Loucy (cell line): ENCODE measurements around the gene CD58.

Experiments
- H2AFZ ChIP-seq: fragments of 200-600 bp; sonication (generic); 2 replicates; pipeline ENCODE4 v1.6.0; 2016; ENCODE audit warnings: antibody characterized with exemption, mild to moderate bottlenecking, low read length, moderate library complexity
- H3F3A ChIP-seq: fragments of 200-600 bp; 2 replicates; pipeline ENCODE4 v1.6.0; 2016; ENCODE audit warnings: antibody characterized with exemption, low read depth, mild to moderate bottlenecking
- H3K27me3 ChIP-seq: fragments of 200-600 bp; sonication (generic); 2 replicates; pipeline ENCODE4 v1.6.1; 2014; ENCODE audit warnings: low read length, mild to moderate bottlenecking; ENCODE audit not compliant: insufficient read depth, poor library complexity, severe bottlenecking
- H3K36me3 ChIP-seq: fragments of 200-600 bp; sonication (generic); 2 replicates; pipeline ENCODE4 v1.6.1; 2016; ENCODE audit warnings: low read length; ENCODE audit not compliant: insufficient read depth
- H3K4me1 ChIP-seq: fragments of 200-600 bp; sonication (generic); 2 replicates; pipeline ENCODE4 v1.5.1; 2014; ENCODE audit warnings: low read length, mild to moderate bottlenecking; ENCODE audit not compliant: insufficient read depth, poor library complexity, severe bottlenecking
- H3K4me2 ChIP-seq: fragments of 200-600 bp; sonication (generic); 2 replicates; pipeline ENCODE4 v1.6.0; 2014; ENCODE audit warnings: antibody characterized with exemption, low read length, low read depth, mild to moderate bottlenecking; ENCODE audit not compliant: poor library complexity, severe bottlenecking
- H3K4me3 ChIP-seq: fragments of 200-600 bp; sonication (generic); 2 replicates; pipeline ENCODE4 v1.5.1; 2014; ENCODE audit warnings: low read length, mild to moderate bottlenecking, mixed read lengths; ENCODE audit not compliant: poor library complexity, severe bottlenecking
- H3K79me2 ChIP-seq: fragments of 200-600 bp; sonication (generic); 2 replicates; pipeline ENCODE4 v1.6.1; 2014; ENCODE audit warnings: low read length; ENCODE audit not compliant: insufficient read depth
- H3K9ac ChIP-seq: fragments of 200-600 bp; sonication (generic); 2 replicates; pipeline ENCODE4 v1.6.0; 2014; ENCODE audit warnings: mild to moderate bottlenecking, low read depth, low read length, moderate library complexity; ENCODE audit not compliant: poor library complexity, severe bottlenecking
- H3K9me2 ChIP-seq: fragments of 200-600 bp; sonication (generic); replicated peaks from 2 replicates; pipeline ENCODE4 v1.6.1; 2016; ENCODE audit warnings: low read depth, low read length, mixed read lengths
- H3K9me3 ChIP-seq: fragments of 200-600 bp; sonication (generic); 2 replicates; pipeline ENCODE4 v1.6.1; 2014; ENCODE audit warnings: mild to moderate bottlenecking, antibody characterized with exemption, low read length, low read depth; ENCODE audit not compliant: insufficient read depth
- H4K20me1 ChIP-seq: fragments of 200-600 bp; sonication (generic); 2 replicates; pipeline ENCODE4 v1.6.0; 2014; ENCODE audit warnings: antibody characterized with exemption, low read length, mild to moderate bottlenecking; ENCODE audit not compliant: insufficient read depth, poor library complexity, severe bottlenecking
- EZH2phosphoT487 ChIP-seq: fragments of 200-600 bp; IDR thresholded peaks from 2 replicates; pipeline ENCODE4 v1.6.1; 2018; ENCODE audit warnings: antibody characterized with exemption, mild to moderate bottlenecking, moderate library complexity, borderline replicate concordance
- TF ChIP-seq, protein P1 (sequence below): fragments of 200-600 bp; sonication (generic); conservative IDR thresholded peaks from 2 replicates; pipeline ENCODE4 v1.5.1; 2014; ENCODE audit warnings: mild to moderate bottlenecking, antibody characterized with exemption, low read length

CD58 gene

DNA sequence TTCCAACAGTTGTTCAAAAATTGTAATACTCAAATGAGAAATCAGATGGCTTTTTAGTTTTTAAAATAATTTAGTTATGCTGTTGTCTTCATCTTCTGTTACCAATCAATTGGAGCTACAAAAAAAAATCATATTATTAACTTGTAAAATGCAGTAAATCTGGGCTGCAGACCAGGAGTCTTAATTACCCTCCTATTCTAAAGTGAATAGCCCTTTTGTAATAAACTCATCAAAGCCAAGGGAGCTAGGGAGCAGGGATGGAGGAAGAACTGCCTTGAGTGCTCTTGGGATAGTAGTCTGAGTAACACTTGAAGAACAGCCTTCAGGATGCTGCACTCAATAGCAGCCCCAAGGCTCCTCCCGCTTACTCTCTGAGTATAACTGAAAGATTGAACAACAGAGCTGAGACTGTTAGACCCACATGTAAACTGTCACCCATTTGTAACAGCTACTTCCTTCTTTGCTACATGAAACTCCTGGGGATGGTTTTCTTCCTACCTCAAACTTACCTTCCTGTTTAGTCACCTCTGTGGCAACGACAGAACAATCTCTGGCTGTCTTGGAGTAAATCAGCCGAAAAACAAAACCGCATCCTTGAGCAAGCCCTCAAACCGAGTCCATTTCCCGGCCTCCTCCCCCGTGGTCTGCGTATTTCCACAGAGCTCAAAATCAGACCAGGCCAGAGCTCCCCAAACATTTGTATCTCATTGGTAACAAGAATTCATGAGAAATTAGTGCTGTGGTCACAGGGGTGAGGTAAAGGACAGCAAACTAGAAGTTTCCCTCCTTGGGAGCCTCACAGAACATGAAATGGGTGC lies 55.9 kb downstream of the CD58 start:
- H3K4me1 ChIP-seq = peaks cover 47% of the 10 kb centered on the region
- H3K9ac ChIP-seq = peak overlapping the region; percentile 74
- peak overlapping the region; percentile 62 for H3K4me3 ChIP-seq
- H3K79me2 ChIP-seq = no peaks in the 10 kb centered on the region
- H3K4me2 ChIP-seq = peak overlapping the region; percentile 84
- no peaks in the 10 kb centered on the region for H3K36me3 ChIP-seq
- no peaks in the 10 kb centered on the region for H3K9me2 ChIP-seq
- no peaks in the 10 kb centered on the region for H3K9me3 ChIP-seq
- TF ChIP-seq EZH2phosphoT487 = no peak
- TF ChIP-seq, protein P1, sequence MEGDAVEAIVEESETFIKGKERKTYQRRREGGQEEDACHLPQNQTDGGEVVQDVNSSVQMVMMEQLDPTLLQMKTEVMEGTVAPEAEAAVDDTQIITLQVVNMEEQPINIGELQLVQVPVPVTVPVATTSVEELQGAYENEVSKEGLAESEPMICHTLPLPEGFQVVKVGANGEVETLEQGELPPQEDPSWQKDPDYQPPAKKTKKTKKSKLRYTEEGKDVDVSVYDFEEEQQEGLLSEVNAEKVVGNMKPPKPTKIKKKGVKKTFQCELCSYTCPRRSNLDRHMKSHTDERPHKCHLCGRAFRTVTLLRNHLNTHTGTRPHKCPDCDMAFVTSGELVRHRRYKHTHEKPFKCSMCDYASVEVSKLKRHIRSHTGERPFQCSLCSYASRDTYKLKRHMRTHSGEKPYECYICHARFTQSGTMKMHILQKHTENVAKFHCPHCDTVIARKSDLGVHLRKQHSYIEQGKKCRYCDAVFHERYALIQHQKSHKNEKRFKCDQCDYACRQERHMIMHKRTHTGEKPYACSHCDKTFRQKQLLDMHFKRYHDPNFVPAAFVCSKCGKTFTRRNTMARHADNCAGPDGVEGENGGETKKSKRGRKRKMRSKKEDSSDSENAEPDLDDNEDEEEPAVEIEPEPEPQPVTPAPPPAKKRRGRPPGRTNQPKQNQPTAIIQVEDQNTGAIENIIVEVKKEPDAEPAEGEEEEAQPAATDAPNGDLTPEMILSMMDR = no peak
- H2AFZ ChIP-seq = 0 out of 2 replicates have a peak overlapping the region, but pooled peaks have one; percentile 0
- peaks cover 25% of the 10 kb centered on the region for H3F3A ChIP-seq
- H4K20me1 ChIP-seq = no peaks in the 10 kb centered on the region
- H3K27me3 ChIP-seq = no peaks in the 10 kb centered on the region

DNA sequence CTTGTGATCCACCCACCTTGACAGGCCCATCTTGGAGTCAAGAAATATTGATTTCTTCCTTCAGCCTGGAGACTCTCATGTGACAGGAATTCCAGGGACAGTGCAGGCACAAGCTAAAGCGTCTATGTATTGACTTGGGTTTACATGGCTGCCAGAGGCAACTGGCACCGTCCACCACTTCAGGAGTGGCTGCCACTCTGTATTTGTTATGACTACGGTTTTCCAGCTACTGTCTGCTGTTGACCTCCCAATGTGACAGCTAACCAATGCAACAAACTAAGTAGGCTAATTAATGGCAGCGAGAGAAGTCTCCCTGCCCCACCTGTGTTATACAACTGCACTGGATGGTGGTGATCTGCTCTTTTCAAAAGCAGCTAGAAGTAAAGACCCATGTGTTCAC lies 56.9 kb downstream of the CD58 start:
- peaks cover 25% of the 10 kb centered on the region for H3F3A ChIP-seq
- H3K9ac ChIP-seq = peak overlapping the region; percentile 74
- H3K79me2 ChIP-seq = no peaks in the 10 kb centered on the region
- H3K27me3 ChIP-seq = no peaks in the 10 kb centered on the region
- H3K36me3 ChIP-seq = no peaks in the 10 kb centered on the region
- TF ChIP-seq, protein P1 = no peak
- no peak for TF ChIP-seq EZH2phosphoT487
- no peaks in the 10 kb centered on the region for H3K9me2 ChIP-seq
- H4K20me1 ChIP-seq = no peaks in the 10 kb centered on the region
- peaks cover 57% of the 10 kb centered on the region for H3K4me1 ChIP-seq
- H2AFZ ChIP-seq = no peak overlapping the region
- H3K4me3 ChIP-seq = peak overlapping the region; percentile 62
- H3K4me2 ChIP-seq = peak overlapping the region; percentile 84
- no peaks in the 10 kb centered on the region for H3K9me3 ChIP-seq

DNA sequence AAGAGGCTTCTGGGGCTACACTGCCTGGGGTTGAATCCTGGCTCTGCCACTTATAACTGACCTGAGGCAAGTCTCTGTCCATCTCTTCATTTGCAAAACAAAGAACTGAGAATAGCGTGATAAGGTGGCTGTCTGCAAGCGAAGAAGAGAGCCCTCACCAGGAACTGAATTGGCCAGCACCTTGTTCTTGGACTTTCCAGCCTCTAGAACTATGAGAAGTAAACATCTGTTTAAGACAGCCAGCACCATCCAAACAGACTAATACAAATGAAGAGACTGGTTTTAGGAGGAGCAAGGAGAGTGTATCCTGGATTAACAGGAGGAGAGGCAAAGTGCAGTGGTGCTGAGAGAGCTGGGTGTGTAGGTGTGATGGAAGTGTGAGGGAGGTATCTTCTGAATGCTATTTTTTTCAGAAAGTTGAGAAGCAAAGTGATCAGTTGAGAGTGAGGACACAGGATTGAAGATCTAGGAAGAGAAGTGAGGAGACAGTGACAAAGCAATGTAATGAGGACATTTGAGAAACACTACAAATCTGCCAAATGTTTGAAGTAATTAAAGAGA lies 59.3 kb downstream of the CD58 start:
- H3K9ac ChIP-seq = no peak overlapping the region
- no peak overlapping the region for H2AFZ ChIP-seq
- no peaks in the 10 kb centered on the region for H3K9me3 ChIP-seq
- no peaks in the 10 kb centered on the region for H3K36me3 ChIP-seq
- no peaks in the 10 kb centered on the region for H4K20me1 ChIP-seq
- H3K4me1 ChIP-seq = peaks cover 65% of the 10 kb centered on the region
- H3K9me2 ChIP-seq = no peaks in the 10 kb centered on the region
- no peak overlapping the region for H3K4me2 ChIP-seq
- no peaks in the 10 kb centered on the region for H3K79me2 ChIP-seq
- no peak for TF ChIP-seq EZH2phosphoT487
- TF ChIP-seq, protein P1 = no peak
- H3K4me3 ChIP-seq = no peak overlapping the region
- no peaks in the 10 kb centered on the region for H3K27me3 ChIP-seq
- H3F3A ChIP-seq = peaks cover 25% of the 10 kb centered on the region
